Activated CD4-positive, alpha-beta memory T cell treated with anti-CD3 and anti-CD28 coated beads for 36 hours (primary cell): ENCODE data around the gene CLEC12A. TPM values are rescaled to one million over a fixed set of nuclear protein-coding genes. Genes with fewer than 3 reads are reported as not detected.
"Not testable (repeated sequence)": the region's sequence is repeated elsewhere in the genome, so short reads cannot be mapped to it uniquely, and the experiment has no call there.

Experiments
- CTCF ChIA-PET: fragments of 350-600 bp; sonication (Branson Sonifier 250); formaldehyde crosslinking; loops from one replicate; lab custom pipeline; 2021; ENCODE audit warnings: antibody characterized with exemption, inconsistent platforms; lab: Charles Lee
- POLR2A ChIA-PET: fragments of 350-600 bp; sonication (Branson Sonifier 250); formaldehyde crosslinking; loops from one replicate; lab custom pipeline; 2021; ENCODE audit warnings: antibody characterized with exemption; lab: Charles Lee
- DNase-seq: peaks from one replicate; pipeline ENCODE4 v3.0.0-alpha.2; 2020
- H3K27ac Mint-ChIP-seq: one replicate; pipeline ENCODE4 v1.8.0; 2021; ENCODE audit warnings: mixed read lengths
- H3K27me3 Mint-ChIP-seq: one replicate; pipeline ENCODE4 v1.8.0; 2021; ENCODE audit warnings: mixed read lengths
- H3K36me3 Mint-ChIP-seq: one replicate; pipeline ENCODE4 v1.8.0; 2021; ENCODE audit warnings: mixed read lengths
- H3K4me1 Mint-ChIP-seq: one replicate; pipeline ENCODE4 v1.8.0; 2021; ENCODE audit warnings: low read depth, mixed read lengths
- H3K4me3 Mint-ChIP-seq: one replicate; pipeline ENCODE4 v1.8.0; 2021; ENCODE audit warnings: mild to moderate bottlenecking, mixed read lengths
- H3K9me3 Mint-ChIP-seq: one replicate; pipeline ENCODE4 v1.8.0; 2021; ENCODE audit warnings: mixed read lengths
- intact Hi-C: fragments of 100-400 bp; cut with micrococcal nuclease; formaldehyde crosslinking; loops from one replicate; pipeline ENCODE4 v1.15.1; 2023
- total RNA-seq, 2 experiments: library from RNA; stranded (reverse); gene quantifications; one replicate each; pipeline ENCODE4 v1.2.3, GENCODE V29; 2021

CLEC12A gene
- total RNA-seq, 2 experiments from 2014 or later, result not detected

- no peak overlapping the region for H3K27ac Mint-ChIP-seq
- H3K4me3 Mint-ChIP-seq, result no peak overlapping the region
- no peaks in the 10 kb centered on the region for H3K4me1 Mint-ChIP-seq
- peaks cover 6% of the 10 kb centered on the region for H3K27me3 Mint-ChIP-seq
- no peaks in the 10 kb centered on the region for H3K36me3 Mint-ChIP-seq
- intact Hi-C loops, result no loop called here
- H3K9me3 Mint-ChIP-seq, result no peaks in the 10 kb centered on the region
- no peak for DNase-seq
- ChIA-PET CTCF (no interaction called here), POLR2A (no interaction called here)
Measured at GRCh38 chr12:9973949-9974348, 2.7 kb downstream of the CLEC12A start.

- H3K36me3 Mint-ChIP-seq, CTCF ChIA-PET, H3K27ac Mint-ChIP-seq, H3K4me1 Mint-ChIP-seq, H3K9me3 Mint-ChIP-seq, POLR2A ChIA-PET, DNase-seq, H3K27me3 Mint-ChIP-seq, H3K4me3 Mint-ChIP-seq, intact Hi-C loops: not testable (repeated sequence)
Measured at GRCh38 chr12:9974731-9975130, 3.5 kb downstream of the CLEC12A start.

- H3K4me3 Mint-ChIP-seq, result no peak overlapping the region
- intact Hi-C loops, result no loop called here
- H3K4me1 Mint-ChIP-seq, result no peaks in the 10 kb centered on the region
- CTCF ChIA-PET, result no interaction called here
- peaks cover 9% of the 10 kb centered on the region for H3K27me3 Mint-ChIP-seq
- H3K36me3 Mint-ChIP-seq, result no peaks in the 10 kb centered on the region
- H3K27ac Mint-ChIP-seq, result no peak overlapping the region
- no peaks in the 10 kb centered on the region for H3K9me3 Mint-ChIP-seq
- no peak for DNase-seq
- POLR2A ChIA-PET, result no interaction called here
Measured at GRCh38 chr12:9975614-9976013, 4.4 kb downstream of the CLEC12A start.

GRCh38 chr12:9976626-9977025, 5.4 kb downstream of the CLEC12A start:
- not testable (repeated sequence) for H3K27ac Mint-ChIP-seq

GRCh38 chr12:9977916-9978315, 6.7 kb downstream of the CLEC12A start:
- intact Hi-C loops, result no loop called here
- ChIA-PET CTCF (no interaction called here), POLR2A (no interaction called here)
- Mint-ChIP-seq H3K4me1 (no peaks in the 10 kb centered on the region), H3K9me3 (no peaks in the 10 kb centered on the region), H3K27me3 (peaks cover 9% of the 10 kb centered on the region), H3K36me3 (no peaks in the 10 kb centered on the region), H3K27ac (no peak overlapping the region), H3K4me3 (no peak overlapping the region)
- no peak for DNase-seq

More at GRCh38 chr12:9976626-9977025, 5.4 kb downstream of the CLEC12A start:
- H3K27me3 Mint-ChIP-seq, CTCF ChIA-PET, DNase-seq, H3K36me3 Mint-ChIP-seq, H3K4me1 Mint-ChIP-seq, H3K4me3 Mint-ChIP-seq, POLR2A ChIA-PET, intact Hi-C loops, H3K9me3 Mint-ChIP-seq: not testable (repeated sequence)

- CTCF ChIA-PET, result interaction anchor here (0.7 kb wide), 1 partner anchor 39 kb away, joined by 4 read pairs; no protein-coding TSS in a partner anchor
- Mint-ChIP-seq H3K4me3 (no peak overlapping the region), H3K27ac (no peak overlapping the region), H3K4me1 (no peaks in the 10 kb centered on the region), H3K27me3 (peaks cover 8% of the 10 kb centered on the region), H3K36me3 (no peaks in the 10 kb centered on the region), H3K9me3 (no peaks in the 10 kb centered on the region)
- POLR2A ChIA-PET, result no interaction called here
- intact Hi-C loops, result no loop called here
- no peak for DNase-seq
Measured at GRCh38 chr12:9980126-9980525, 8.9 kb downstream of the CLEC12A start.

- Mint-ChIP-seq H3K27ac (no peak overlapping the region), H3K9me3 (no peaks in the 10 kb centered on the region), H3K4me1 (no peaks in the 10 kb centered on the region), H3K36me3 (no peaks in the 10 kb centered on the region), H3K4me3 (no peak overlapping the region), H3K27me3 (peaks cover 10% of the 10 kb centered on the region)
- intact Hi-C loops, result no loop called here
- CTCF ChIA-PET, result no interaction called here
- DNase-seq, result no peak
- POLR2A ChIA-PET, result no interaction called here
Measured at GRCh38 chr12:9991876-9992275, 20.7 kb downstream of the CLEC12A start.

- H3K27me3 Mint-ChIP-seq, result peaks cover 10% of the 10 kb centered on the region
- intact Hi-C loops, result no loop called here
- CTCF ChIA-PET, result no interaction called here
Measured at GRCh38 chr12:9992296-9992695, 21.1 kb downstream of the CLEC12A start.

GRCh38 chr12:9999016-9999415, 27.8 kb downstream of the CLEC12A start, which contains the start of gene CLEC1B:
CLEC1B (minus strand) TSS chr12:9999121; CDS start chr12:9999100, 21 bp downstream.
- intact Hi-C loops, result no loop called here
- Mint-ChIP-seq H3K36me3 (no peaks in the 10 kb centered on the region), H3K27ac (no peak within 1 kb of the TSS), H3K27me3 (peaks cover 4% of the 10 kb centered on the region), H3K9me3 (no peaks in the 10 kb centered on the region), H3K4me1 (no peaks in the 10 kb centered on the region), H3K4me3 (no peak within 1 kb of the TSS)
- POLR2A ChIA-PET, result no interaction called here
- DNase-seq, result no peak
- CTCF ChIA-PET, result interaction anchor here (0.9 to 2.1 kb wide), 2 partner anchors 11 to 20 kb away, joined by 3 to 12 read pairs; partner anchors contain the start of gene CLEC12B

More at GRCh38 chr12:9992296-9992695, 21.1 kb downstream of the CLEC12A start:
- POLR2A ChIA-PET, result no interaction called here
- Mint-ChIP-seq H3K27ac (no peak overlapping the region), H3K4me1 (no peaks in the 10 kb centered on the region), H3K4me3 (no peak overlapping the region), H3K36me3 (no peaks in the 10 kb centered on the region), H3K9me3 (no peaks in the 10 kb centered on the region)
- no peak for DNase-seq

GRCh38 chr12:10001171-10001776, 30.1 kb downstream of the CLEC12A start:
- CTCF ChIA-PET, result interaction anchor here (1.1 to 1.6 kb wide), 2 partner anchors 8 to 187 kb away, joined by 3 to 4 read pairs; no protein-coding TSS in a partner anchor
- Mint-ChIP-seq H3K9me3 (no peaks in the 10 kb centered on the region), H3K36me3 (no peaks in the 10 kb centered on the region), H3K27me3 (peaks cover 6% of the 10 kb centered on the region), H3K27ac (no peak overlapping the region), H3K4me1 (no peaks in the 10 kb centered on the region), H3K4me3 (no peak overlapping the region)
- POLR2A ChIA-PET, result no interaction called here
- intact Hi-C loops, result loop anchor here (10.0 kb wide), 1 partner anchor 186 kb away; no protein-coding TSS in a partner anchor
- DNase-seq, result no peak

GRCh38 chr12:10012630-10013330, 41.6 kb downstream of the CLEC12A start:
- ChIA-PET CTCF (interaction anchor here (1.3 kb wide), 1 partner anchor 127 kb away, joined by 6 read pairs; no protein-coding TSS in a partner anchor), POLR2A (no interaction called here)
- H3K4me3 Mint-ChIP-seq, result no peak overlapping the region

GRCh38 chr12:10015450-10015849, 44.2 kb downstream of the CLEC12A start:
- H3K27ac Mint-ChIP-seq, result no peak overlapping the region
- H3K4me1 Mint-ChIP-seq, result no peaks in the 10 kb centered on the region
- CTCF ChIA-PET, result no interaction called here
- H3K9me3 Mint-ChIP-seq, result no peaks in the 10 kb centered on the region
- no peak for DNase-seq
- H3K36me3 Mint-ChIP-seq, result no peaks in the 10 kb centered on the region
- peaks cover 12% of the 10 kb centered on the region for H3K27me3 Mint-ChIP-seq
- no peak overlapping the region for H3K4me3 Mint-ChIP-seq
- intact Hi-C loops, result no loop called here
- POLR2A ChIA-PET, result no interaction called here

More at GRCh38 chr12:10012630-10013330, 41.6 kb downstream of the CLEC12A start:
- Mint-ChIP-seq H3K27ac (no peak overlapping the region), H3K9me3 (no peaks in the 10 kb centered on the region), H3K4me1 (no peaks in the 10 kb centered on the region), H3K36me3 (no peaks in the 10 kb centered on the region), H3K27me3 (peaks cover 14% of the 10 kb centered on the region)
- DNase-seq, result no peak
- intact Hi-C loops, result loop anchor here (5.0 kb wide), 1 partner anchor 70 kb away; no protein-coding TSS in a partner anchor
